Measurements from ENCODE around the gene ASCC1.
"Not testable (repeated sequence)": the region's sequence is repeated elsewhere in the genome, so short reads cannot be mapped to it uniquely, and the experiment has no call there.

The ASCC1 gene

GRCh38 chr10:72219235-72219814, 3.2 kb upstream of the ASCC1 start:
- no peak for DNase-seq

GRCh38 chr10:72218726-72219125, 2.6 kb upstream of the ASCC1 start:
- no peak for DNase-seq

- DNase-seq = peak; percentile 64 to 78
Observed at GRCh38 chr10:72218325-72218724, 2.2 kb upstream of the ASCC1 start.

- not testable (repeated sequence) for DNase-seq
Observed at GRCh38 chr10:72211832-72212231, 4.2 kb downstream of the ASCC1 start.

GRCh38 chr10:72211381-72211780, 4.7 kb downstream of the ASCC1 start:
- DNase-seq = not testable (repeated sequence)

GRCh38 chr10:72208526-72208925, 7.5 kb downstream of the ASCC1 start:
- not testable (repeated sequence) for DNase-seq

- no peak for DNase-seq
Observed at GRCh38 chr10:72206511-72207229, 9.4 kb downstream of the ASCC1 start.

GRCh38 chr10:72204724-72205123, 11.4 kb downstream of the ASCC1 start:
- DNase-seq = no peak

GRCh38 chr10:72204296-72204695, 11.8 kb downstream of the ASCC1 start:
- no peak for DNase-seq

GRCh38 chr10:72201293-72201692, 14.8 kb downstream of the ASCC1 start:
- DNase-seq = no peak

GRCh38 chr10:72200883-72201282, 15.2 kb downstream of the ASCC1 start:
- DNase-seq = no peak

GRCh38 chr10:72194949-72195348, 21.1 kb downstream of the ASCC1 start:
- DNase-seq = no peak

- no peak for DNase-seq
Observed at GRCh38 chr10:72186982-72187330, 29.1 kb downstream of the ASCC1 start.

- no peak for DNase-seq
Observed at GRCh38 chr10:72186258-72186981, 29.7 kb downstream of the ASCC1 start.

- DNase-seq = no peak
Observed at GRCh38 chr10:72184156-72184555, 31.9 kb downstream of the ASCC1 start.

- no peak for DNase-seq
Observed at GRCh38 chr10:72177454-72177853, 38.6 kb downstream of the ASCC1 start.

- DNase-seq = no peak
Observed at GRCh38 chr10:72176701-72177100, 39.4 kb downstream of the ASCC1 start.

GRCh38 chr10:72175149-72175548, 40.9 kb downstream of the ASCC1 start:
- DNase-seq = no peak

- no peak for DNase-seq
Observed at GRCh38 chr10:72174297-72174662, 41.8 kb downstream of the ASCC1 start.

- no peak for DNase-seq
Observed at GRCh38 chr10:72173619-72174296, 42.3 kb downstream of the ASCC1 start.

GRCh38 chr10:72173262-72173618, 42.8 kb downstream of the ASCC1 start:
- peak in 1 of 2 experiments; percentile 18 for DNase-seq

GRCh38 chr10:72171175-72171630, 44.9 kb downstream of the ASCC1 start:
- no peak for DNase-seq

- no peak for DNase-seq
Observed at GRCh38 chr10:72170733-72171132, 45.3 kb downstream of the ASCC1 start.

- no peak for DNase-seq
Observed at GRCh38 chr10:72170263-72170662, 45.8 kb downstream of the ASCC1 start.
